Measurements from ENCODE around the gene STXBP6. TPM values are rescaled to one million over a fixed set of nuclear protein-coding genes. Genes with fewer than 3 reads are reported as not detected.
A peak's percentile ranks its signal among the peaks of the same experiment; 100 is the strongest.

Gene STXBP6
- total RNA-seq, 4 donors from 2014 or later: 10.7 to 62.8 (median 55.9) TPM

GRCh38 chr14:24818058-24818822, 231.7 kb downstream of the STXBP6 start:
- TF ChIP-seq POLR2A (IDR thresholded peaks at IDR 0.05) (peak in 1 of 2 donors; percentile 21), CTCF (IDR thresholded peaks at IDR 0.05) (peak in 1 of 6 experiments; percentile 5)
- no peaks in the 10 kb centered on the region for H3K27me3 ChIP-seq
- peak overlapping the region in 3 of 4 donors; percentile 53 to 88 (median 76) for H3K27ac ChIP-seq
- H3K9me3 ChIP-seq: no peaks in the 10 kb centered on the region
- peaks cover 0 to 63% (median 2%) of the 10 kb centered on the region in 4 donors for H3K4me1 ChIP-seq
- DNase-seq: peak in 2 of 3 donors; percentile 60 to 62
- no peaks in the 10 kb centered on the region for H3K36me3 ChIP-seq
- peak overlapping the region in 1 of 4 donors; percentile 29 for H3K4me3 ChIP-seq

GRCh38 chr14:24817212-24818057, 232.5 kb downstream of the STXBP6 start:
- H3K9me3 ChIP-seq: no peaks in the 10 kb centered on the region
- H3K4me1 ChIP-seq: peaks cover 0 to 63% (median 2%) of the 10 kb centered on the region in 4 donors
- no peak overlapping the region for H3K4me3 ChIP-seq
- H3K36me3 ChIP-seq: no peaks in the 10 kb centered on the region
- TF ChIP-seq POLR2A (IDR thresholded peaks at IDR 0.05) (no peak), CTCF (IDR thresholded peaks at IDR 0.05) (no peak)
- no peaks in the 10 kb centered on the region for H3K27me3 ChIP-seq
- H3K27ac ChIP-seq: peak overlapping the region in 3 of 4 donors; percentile 53 to 88 (median 72)
- DNase-seq: peak in 2 of 3 donors; percentile 71 to 72

- no peaks in the 10 kb centered on the region for H3K36me3 ChIP-seq
- TF ChIP-seq POLR2A (IDR thresholded peaks at IDR 0.05) (no peak), CTCF (IDR thresholded peaks at IDR 0.05) (no peak)
- no peak for DNase-seq
- no peaks in the 10 kb centered on the region for H3K27me3 ChIP-seq
- H3K9me3 ChIP-seq: no peaks in the 10 kb centered on the region
- H3K4me3 ChIP-seq: no peak overlapping the region
- H3K27ac ChIP-seq: peak overlapping the region in 3 of 4 donors; percentile 32 to 88 (median 72)
- H3K4me1 ChIP-seq: peaks cover 0 to 63% (median 2%) of the 10 kb centered on the region in 4 donors
Observed at GRCh38 chr14:24816929-24817211, 233.1 kb downstream of the STXBP6 start.

GRCh38 chr14:24816011-24816928, 233.7 kb downstream of the STXBP6 start:
- H3K4me3 ChIP-seq: no peak overlapping the region
- no peak for TF ChIP-seq CTCF (IDR thresholded peaks at IDR 0.05)
- no peak for TF ChIP-seq POLR2A (IDR thresholded peaks at IDR 0.05)
- no peaks in the 10 kb centered on the region for H3K9me3 ChIP-seq
- peak in 2 of 3 donors; percentile 55 to 59 for DNase-seq
- H3K27ac ChIP-seq: peak overlapping the region in 3 of 4 donors; percentile 32 to 88 (median 72)
- H3K27me3 ChIP-seq: no peaks in the 10 kb centered on the region
- H3K4me1 ChIP-seq: peaks cover 0 to 62% (median 2%) of the 10 kb centered on the region in 4 donors
- no peaks in the 10 kb centered on the region for H3K36me3 ChIP-seq

GRCh38 chr14:24815543-24815942, 234.4 kb downstream of the STXBP6 start:
- no peaks in the 10 kb centered on the region for H3K27me3 ChIP-seq
- no peak for TF ChIP-seq CTCF (IDR thresholded peaks at IDR 0.05)
- no peak for TF ChIP-seq POLR2A (IDR thresholded peaks at IDR 0.05)
- H3K27ac ChIP-seq: peak overlapping the region in 2 of 4 donors; percentile 72 to 88
- DNase-seq: no peak
- H3K4me1 ChIP-seq: peaks cover 0 to 56% (median 0%) of the 10 kb centered on the region in 4 donors
- no peak overlapping the region for H3K4me3 ChIP-seq
- H3K9me3 ChIP-seq: no peaks in the 10 kb centered on the region
- no peaks in the 10 kb centered on the region for H3K36me3 ChIP-seq
